ENCODE data around the gene TSHR.

The TSHR gene

GRCh38 chr14:81068176-81068782 is 112.9 kb downstream of the TSHR start:
- TF ChIP-seq, protein P1, sequence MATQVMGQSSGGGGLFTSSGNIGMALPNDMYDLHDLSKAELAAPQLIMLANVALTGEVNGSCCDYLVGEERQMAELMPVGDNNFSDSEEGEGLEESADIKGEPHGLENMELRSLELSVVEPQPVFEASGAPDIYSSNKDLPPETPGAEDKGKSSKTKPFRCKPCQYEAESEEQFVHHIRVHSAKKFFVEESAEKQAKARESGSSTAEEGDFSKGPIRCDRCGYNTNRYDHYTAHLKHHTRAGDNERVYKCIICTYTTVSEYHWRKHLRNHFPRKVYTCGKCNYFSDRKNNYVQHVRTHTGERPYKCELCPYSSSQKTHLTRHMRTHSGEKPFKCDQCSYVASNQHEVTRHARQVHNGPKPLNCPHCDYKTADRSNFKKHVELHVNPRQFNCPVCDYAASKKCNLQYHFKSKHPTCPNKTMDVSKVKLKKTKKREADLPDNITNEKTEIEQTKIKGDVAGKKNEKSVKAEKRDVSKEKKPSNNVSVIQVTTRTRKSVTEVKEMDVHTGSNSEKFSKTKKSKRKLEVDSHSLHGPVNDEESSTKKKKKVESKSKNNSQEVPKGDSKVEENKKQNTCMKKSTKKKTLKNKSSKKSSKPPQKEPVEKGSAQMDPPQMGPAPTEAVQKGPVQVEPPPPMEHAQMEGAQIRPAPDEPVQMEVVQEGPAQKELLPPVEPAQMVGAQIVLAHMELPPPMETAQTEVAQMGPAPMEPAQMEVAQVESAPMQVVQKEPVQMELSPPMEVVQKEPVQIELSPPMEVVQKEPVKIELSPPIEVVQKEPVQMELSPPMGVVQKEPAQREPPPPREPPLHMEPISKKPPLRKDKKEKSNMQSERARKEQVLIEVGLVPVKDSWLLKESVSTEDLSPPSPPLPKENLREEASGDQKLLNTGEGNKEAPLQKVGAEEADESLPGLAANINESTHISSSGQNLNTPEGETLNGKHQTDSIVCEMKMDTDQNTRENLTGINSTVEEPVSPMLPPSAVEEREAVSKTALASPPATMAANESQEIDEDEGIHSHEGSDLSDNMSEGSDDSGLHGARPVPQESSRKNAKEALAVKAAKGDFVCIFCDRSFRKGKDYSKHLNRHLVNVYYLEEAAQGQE (IDR thresholded peaks at IDR 0.05; ENCODE audit: insufficient read depth in 1 of 2, low read depth in 2 of 2, low read length in 2 of 2) = no peak
- TF ChIP-seq FOXP2 (optimal IDR thresholded peaks at IDR 0.05; ENCODE audit: borderline replicate concordance, extremely low read depth, extremely low read length, insufficient read depth) = no peak
- no peak for TF ChIP-seq POLR2AphosphoS5 (IDR thresholded peaks at IDR 0.05; ENCODE audit: low read depth, low read length)
- no peak for TF ChIP-seq TAF1 (IDR thresholded peaks at IDR 0.05; ENCODE audit: borderline replicate concordance, insufficient read depth, low read length)
- no peak for TF ChIP-seq SIN3A (IDR thresholded peaks at IDR 0.05; ENCODE audit: borderline replicate concordance, insufficient read depth, low read length)

GRCh38 chr14:81070511-81070910 is 115.1 kb downstream of the TSHR start:
- TF ChIP-seq FOXP2 (optimal IDR thresholded peaks at IDR 0.05; ENCODE audit: borderline replicate concordance, extremely low read depth, extremely low read length, insufficient read depth) = no peak
- no peak for TF ChIP-seq POLR2AphosphoS5 (IDR thresholded peaks at IDR 0.05; ENCODE audit: low read depth, low read length)
- TF ChIP-seq, protein P1 (IDR thresholded peaks at IDR 0.05; ENCODE audit: insufficient read depth in 1 of 2, low read depth in 2 of 2, low read length in 2 of 2) = no peak
- TF ChIP-seq SIN3A (IDR thresholded peaks at IDR 0.05; ENCODE audit: borderline replicate concordance, insufficient read depth, low read length) = no peak
- TF ChIP-seq TAF1 (IDR thresholded peaks at IDR 0.05; ENCODE audit: borderline replicate concordance, insufficient read depth, low read length) = no peak

DNA sequence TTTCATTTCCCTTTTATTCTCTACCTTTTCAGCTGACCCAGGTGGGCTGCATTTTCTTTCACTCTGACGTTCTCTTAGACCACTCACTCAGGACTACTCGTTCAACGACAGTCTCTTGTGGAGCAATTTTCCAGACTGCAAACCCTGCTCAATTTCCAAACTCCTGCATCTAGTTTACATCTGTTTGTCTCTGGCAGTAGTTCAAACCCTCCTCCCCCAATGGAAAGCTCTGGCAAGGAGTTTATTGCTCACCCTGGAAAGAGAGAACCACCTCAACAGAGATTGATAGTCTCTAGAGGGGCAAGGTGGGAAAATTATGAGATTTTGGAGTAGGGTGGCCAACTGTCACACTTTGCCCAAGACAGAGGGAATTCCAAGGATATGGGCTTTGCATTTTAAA is 130.2 kb downstream of the TSHR start:
- TF ChIP-seq SIN3A (IDR thresholded peaks at IDR 0.05; ENCODE audit: borderline replicate concordance, insufficient read depth, low read length) (no peak), FOXP2 (optimal IDR thresholded peaks at IDR 0.05; ENCODE audit: borderline replicate concordance, extremely low read depth, extremely low read length, insufficient read depth) (no peak), TAF1 (IDR thresholded peaks at IDR 0.05; ENCODE audit: borderline replicate concordance, insufficient read depth, low read length) (no peak), POLR2AphosphoS5 (IDR thresholded peaks at IDR 0.05; ENCODE audit: low read depth, low read length) (no peak)
- TF ChIP-seq, protein P1 (IDR thresholded peaks at IDR 0.05; ENCODE audit: insufficient read depth in 1 of 2, low read depth in 2 of 2, low read length in 2 of 2) = no peak

- TF ChIP-seq SIN3A (IDR thresholded peaks at IDR 0.05; ENCODE audit: borderline replicate concordance, insufficient read depth, low read length) (no peak), TAF1 (IDR thresholded peaks at IDR 0.05; ENCODE audit: borderline replicate concordance, insufficient read depth, low read length) (no peak), POLR2AphosphoS5 (IDR thresholded peaks at IDR 0.05; ENCODE audit: low read depth, low read length) (no peak), FOXP2 (optimal IDR thresholded peaks at IDR 0.05; ENCODE audit: borderline replicate concordance, extremely low read depth, extremely low read length, insufficient read depth) (no peak)
- TF ChIP-seq, protein P1 (IDR thresholded peaks at IDR 0.05; ENCODE audit: insufficient read depth in 1 of 2, low read depth in 2 of 2, low read length in 2 of 2) = no peak
Measured at GRCh38 chr14:81087230-81087629, 131.8 kb downstream of the TSHR start.
